Activated naive CD8-positive, alpha-beta T cell (primary cell): ENCODE measurements around the gene RALGAPA2.

Experiments used
- H3K27ac Mint-ChIP-seq: one replicate; pipeline ENCODE4 v1.8.0; 2021; ENCODE audit warnings: mixed read lengths
- H3K27me3 Mint-ChIP-seq: one replicate; pipeline ENCODE4 v1.8.0; 2021; ENCODE audit warnings: mixed read lengths
- H3K36me3 Mint-ChIP-seq: one replicate; pipeline ENCODE4 v1.8.0; 2021; ENCODE audit warnings: mixed read lengths
- H3K4me1 Mint-ChIP-seq: one replicate; pipeline ENCODE4 v1.8.0; 2021; ENCODE audit warnings: low read depth, mixed read lengths
- H3K4me3 Mint-ChIP-seq: one replicate; pipeline ENCODE4 v1.8.0; 2021; ENCODE audit warnings: mild to moderate bottlenecking, mixed read lengths
- H3K9me3 Mint-ChIP-seq: one replicate; pipeline ENCODE4 v1.8.0; 2021; ENCODE audit warnings: low read depth, mixed read lengths

Gene RALGAPA2

GRCh38 chr20:20567712-20568111 is 144.7 kb downstream of the RALGAPA2 start:
- Mint-ChIP-seq H3K4me3 (no peak overlapping the region), H3K27ac (no peak overlapping the region), H3K4me1 (no peaks in the 10 kb centered on the region), H3K9me3 (no peaks in the 10 kb centered on the region), H3K27me3 (no peaks in the 10 kb centered on the region), H3K36me3 (peaks cover 21% of the 10 kb centered on the region)

- no peak overlapping the region for H3K4me3 Mint-ChIP-seq
- H3K27me3 Mint-ChIP-seq: no peaks in the 10 kb centered on the region
- H3K9me3 Mint-ChIP-seq: no peaks in the 10 kb centered on the region
- no peaks in the 10 kb centered on the region for H3K4me1 Mint-ChIP-seq
- no peak overlapping the region for H3K27ac Mint-ChIP-seq
- H3K36me3 Mint-ChIP-seq: peaks cover 24% of the 10 kb centered on the region
Observed at GRCh38 chr20:20566516-20566915, 145.9 kb downstream of the RALGAPA2 start.

- Mint-ChIP-seq H3K27me3 (no peaks in the 10 kb centered on the region), H3K36me3 (peaks cover 23% of the 10 kb centered on the region), H3K4me3 (no peak overlapping the region), H3K27ac (no peak overlapping the region), H3K4me1 (no peaks in the 10 kb centered on the region), H3K9me3 (no peaks in the 10 kb centered on the region)
Observed at GRCh38 chr20:20564279-20564678, 148.2 kb downstream of the RALGAPA2 start.

GRCh38 chr20:20562507-20562906 is 149.9 kb downstream of the RALGAPA2 start:
- Mint-ChIP-seq H3K9me3 (no peaks in the 10 kb centered on the region), H3K36me3 (peaks cover 32% of the 10 kb centered on the region), H3K27me3 (no peaks in the 10 kb centered on the region), H3K27ac (no peak overlapping the region), H3K4me1 (no peaks in the 10 kb centered on the region), H3K4me3 (no peak overlapping the region)

GRCh38 chr20:20561841-20562240 is 150.6 kb downstream of the RALGAPA2 start:
- Mint-ChIP-seq H3K36me3 (peaks cover 30% of the 10 kb centered on the region), H3K27me3 (no peaks in the 10 kb centered on the region), H3K4me1 (no peaks in the 10 kb centered on the region), H3K4me3 (no peak overlapping the region), H3K9me3 (no peaks in the 10 kb centered on the region), H3K27ac (no peak overlapping the region)

GRCh38 chr20:20561172-20561571 is 151.3 kb downstream of the RALGAPA2 start:
- Mint-ChIP-seq H3K36me3 (peaks cover 28% of the 10 kb centered on the region), H3K4me1 (no peaks in the 10 kb centered on the region), H3K27ac (no peak overlapping the region), H3K9me3 (no peaks in the 10 kb centered on the region), H3K27me3 (no peaks in the 10 kb centered on the region), H3K4me3 (no peak overlapping the region)

GRCh38 chr20:20557406-20557805 is 155.0 kb downstream of the RALGAPA2 start:
- no peaks in the 10 kb centered on the region for H3K27me3 Mint-ChIP-seq
- peaks cover 37% of the 10 kb centered on the region for H3K36me3 Mint-ChIP-seq
- H3K27ac Mint-ChIP-seq: no peak overlapping the region
- H3K4me3 Mint-ChIP-seq: no peak overlapping the region
- H3K4me1 Mint-ChIP-seq: no peaks in the 10 kb centered on the region
- no peaks in the 10 kb centered on the region for H3K9me3 Mint-ChIP-seq

- H3K9me3 Mint-ChIP-seq: no peaks in the 10 kb centered on the region
- H3K36me3 Mint-ChIP-seq: peaks cover 32% of the 10 kb centered on the region
- H3K27me3 Mint-ChIP-seq: no peaks in the 10 kb centered on the region
- peaks cover 5% of the 10 kb centered on the region for H3K4me1 Mint-ChIP-seq
- no peak overlapping the region for H3K4me3 Mint-ChIP-seq
- no peak overlapping the region for H3K27ac Mint-ChIP-seq
Observed at GRCh38 chr20:20555838-20556237, 156.6 kb downstream of the RALGAPA2 start.

- H3K27ac Mint-ChIP-seq: no peak overlapping the region
- peaks cover 7% of the 10 kb centered on the region for H3K4me1 Mint-ChIP-seq
- peaks cover 35% of the 10 kb centered on the region for H3K36me3 Mint-ChIP-seq
- H3K27me3 Mint-ChIP-seq: no peaks in the 10 kb centered on the region
- no peak overlapping the region for H3K4me3 Mint-ChIP-seq
- no peaks in the 10 kb centered on the region for H3K9me3 Mint-ChIP-seq
Observed at GRCh38 chr20:20554951-20555350, 157.5 kb downstream of the RALGAPA2 start.

- no peaks in the 10 kb centered on the region for H3K27me3 Mint-ChIP-seq
- no peaks in the 10 kb centered on the region for H3K9me3 Mint-ChIP-seq
- no peak overlapping the region for H3K4me3 Mint-ChIP-seq
- H3K27ac Mint-ChIP-seq: no peak overlapping the region
- peaks cover 15% of the 10 kb centered on the region for H3K4me1 Mint-ChIP-seq
- peaks cover 29% of the 10 kb centered on the region for H3K36me3 Mint-ChIP-seq
Observed at GRCh38 chr20:20553541-20553940, 158.9 kb downstream of the RALGAPA2 start.

- Mint-ChIP-seq H3K4me1 (peaks cover 25% of the 10 kb centered on the region), H3K4me3 (no peak overlapping the region), H3K9me3 (no peaks in the 10 kb centered on the region), H3K27me3 (no peaks in the 10 kb centered on the region), H3K27ac (no peak overlapping the region), H3K36me3 (peaks cover 22% of the 10 kb centered on the region)
Observed at GRCh38 chr20:20552076-20552475, 160.4 kb downstream of the RALGAPA2 start.

GRCh38 chr20:20551409-20551808 is 161.0 kb downstream of the RALGAPA2 start:
- Mint-ChIP-seq H3K36me3 (peaks cover 23% of the 10 kb centered on the region), H3K4me1 (peaks cover 28% of the 10 kb centered on the region), H3K27ac (no peak overlapping the region), H3K9me3 (no peaks in the 10 kb centered on the region), H3K4me3 (no peak overlapping the region), H3K27me3 (no peaks in the 10 kb centered on the region)

GRCh38 chr20:20549704-20550103 is 162.7 kb downstream of the RALGAPA2 start:
- Mint-ChIP-seq H3K27me3 (no peaks in the 10 kb centered on the region), H3K4me1 (peaks cover 30% of the 10 kb centered on the region), H3K9me3 (no peaks in the 10 kb centered on the region), H3K27ac (no peak overlapping the region), H3K36me3 (peaks cover 12% of the 10 kb centered on the region), H3K4me3 (no peak overlapping the region)

GRCh38 chr20:20549267-20549612 is 163.2 kb downstream of the RALGAPA2 start:
- Mint-ChIP-seq H3K36me3 (peaks cover 15% of the 10 kb centered on the region), H3K9me3 (no peaks in the 10 kb centered on the region), H3K4me3 (no peak overlapping the region), H3K27me3 (no peaks in the 10 kb centered on the region), H3K4me1 (peaks cover 30% of the 10 kb centered on the region), H3K27ac (no peak overlapping the region)

GRCh38 chr20:20548527-20549266 is 163.7 kb downstream of the RALGAPA2 start:
- H3K4me1 Mint-ChIP-seq: peaks cover 30% of the 10 kb centered on the region
- H3K4me3 Mint-ChIP-seq: no peak overlapping the region
- H3K36me3 Mint-ChIP-seq: peaks cover 17% of the 10 kb centered on the region
- H3K9me3 Mint-ChIP-seq: no peaks in the 10 kb centered on the region
- H3K27ac Mint-ChIP-seq: no peak overlapping the region
- no peaks in the 10 kb centered on the region for H3K27me3 Mint-ChIP-seq

GRCh38 chr20:20547876-20548266 is 164.6 kb downstream of the RALGAPA2 start:
- Mint-ChIP-seq H3K4me1 (peaks cover 30% of the 10 kb centered on the region), H3K4me3 (no peak overlapping the region), H3K27ac (no peak overlapping the region), H3K9me3 (no peaks in the 10 kb centered on the region), H3K36me3 (peaks cover 16% of the 10 kb centered on the region), H3K27me3 (no peaks in the 10 kb centered on the region)
